Activated T-cell treated with anti-CD3 and anti-CD28 coated beads, Interleukin-2, amount 50 U/mL, for 48 hours (primary cell): ENCODE measurements around the gene CCDC13.

Experiments
- DNase-seq, 2 experiments: peaks; one replicate each; pipeline ENCODE4 v3.0.0-alpha.2; 2020

Gene CCDC13

DNA sequence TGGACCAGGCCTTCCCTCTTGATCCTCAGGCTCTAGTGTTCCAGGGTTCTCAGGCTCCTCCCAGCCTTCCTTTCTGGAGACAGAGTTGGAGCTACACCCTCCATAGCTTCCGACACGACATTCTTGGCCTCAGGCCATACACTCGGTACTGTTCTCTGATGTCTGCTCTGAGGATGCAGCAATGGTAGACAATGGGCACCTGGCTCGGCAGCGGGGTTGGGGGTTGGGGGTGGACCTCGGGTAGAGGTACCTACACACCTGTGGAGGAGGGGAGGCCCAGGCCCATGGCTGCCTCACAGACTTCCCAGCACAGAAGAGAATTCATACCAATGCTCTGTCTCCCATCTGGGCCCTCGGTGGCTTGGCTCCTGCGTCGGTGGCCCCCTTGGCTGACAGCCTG is 21.4 kb downstream of the CCDC13 start:
- no peak for DNase-seq

- DNase-seq = no peak
These were observed 22.2 kb downstream of the CCDC13 start for GRCh38 chr3:42750834-42751233.

DNA sequence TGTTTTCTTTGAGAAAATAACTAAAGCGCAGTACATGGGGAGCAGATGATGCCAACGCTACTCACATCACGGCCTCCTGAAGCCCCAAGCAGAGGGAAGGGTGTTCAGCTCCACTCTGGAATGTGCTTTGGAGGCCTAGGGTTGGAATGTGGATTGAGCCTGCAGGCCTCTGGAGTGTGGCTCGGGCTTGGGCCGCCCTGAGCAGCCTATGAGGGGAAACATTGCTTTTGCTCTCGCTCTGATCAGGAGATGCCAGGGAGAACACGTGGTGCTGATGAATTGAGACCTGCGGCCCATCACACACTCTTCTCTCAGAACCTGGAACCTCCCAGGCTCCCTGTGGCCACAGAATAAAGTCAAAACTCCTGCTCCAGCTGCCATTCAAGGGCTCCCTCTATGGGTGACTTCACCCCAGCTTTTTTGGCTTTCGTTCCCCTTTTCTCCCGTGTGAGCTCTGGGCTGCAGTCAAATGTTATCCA is 23.3 kb downstream of the CCDC13 start:
- DNase-seq = no peak

DNA sequence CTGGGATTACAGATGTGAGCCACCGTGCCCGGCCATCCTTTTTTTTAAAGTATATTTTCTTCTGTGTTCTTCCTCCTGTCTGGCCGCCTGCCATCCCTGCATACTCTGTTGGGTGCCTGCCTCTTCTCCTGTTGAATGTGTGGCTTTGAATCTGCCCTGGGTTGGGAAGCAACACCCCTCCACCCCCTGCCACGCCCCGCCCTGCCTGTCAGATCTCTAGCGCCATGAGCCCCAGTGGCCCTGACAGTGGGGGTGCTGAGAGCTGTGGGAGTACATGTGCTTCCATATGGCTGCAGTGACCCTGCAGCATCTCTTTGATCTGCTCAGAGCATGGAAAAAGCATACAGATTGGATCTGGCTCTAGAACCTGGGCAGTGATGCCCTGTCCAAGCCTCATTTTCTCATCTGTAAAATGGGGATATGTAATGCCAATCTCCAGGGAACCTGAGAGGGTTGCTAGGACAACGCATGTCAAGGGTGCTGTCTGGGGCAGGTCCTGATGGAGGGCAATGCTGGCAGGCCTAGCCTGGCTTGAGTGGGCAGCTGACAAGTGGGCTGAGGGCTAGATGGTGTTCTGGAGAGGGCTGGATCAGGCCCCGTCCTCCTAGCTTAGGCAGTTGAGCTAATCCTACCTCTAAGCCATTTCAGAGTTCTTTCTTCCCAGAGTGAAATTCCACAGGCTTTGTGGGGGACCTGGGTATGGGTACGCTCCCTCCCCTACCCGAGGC is 23.9 kb downstream of the CCDC13 start:
- DNase-seq = no peak

DNA sequence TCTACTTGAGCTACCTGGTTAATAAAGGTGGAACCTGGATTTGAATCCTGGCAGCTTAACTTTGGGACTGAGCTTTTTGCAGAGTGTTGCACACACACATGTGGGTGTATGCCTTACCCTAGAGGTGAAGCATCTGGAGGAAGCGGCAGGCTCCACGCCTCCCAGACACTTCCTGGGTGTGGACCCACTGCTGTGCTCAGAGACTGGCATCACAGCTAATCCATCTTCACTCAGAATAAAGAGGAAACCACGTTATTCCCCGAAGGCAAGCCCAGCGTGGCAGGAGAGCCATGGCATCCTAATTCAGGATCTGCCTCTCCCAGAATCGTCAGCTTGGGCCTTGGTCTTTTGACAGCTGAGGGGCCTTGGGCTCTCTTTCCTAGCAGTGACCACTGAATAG is 25.5 kb downstream of the CCDC13 start:
- no peak for DNase-seq

DNA sequence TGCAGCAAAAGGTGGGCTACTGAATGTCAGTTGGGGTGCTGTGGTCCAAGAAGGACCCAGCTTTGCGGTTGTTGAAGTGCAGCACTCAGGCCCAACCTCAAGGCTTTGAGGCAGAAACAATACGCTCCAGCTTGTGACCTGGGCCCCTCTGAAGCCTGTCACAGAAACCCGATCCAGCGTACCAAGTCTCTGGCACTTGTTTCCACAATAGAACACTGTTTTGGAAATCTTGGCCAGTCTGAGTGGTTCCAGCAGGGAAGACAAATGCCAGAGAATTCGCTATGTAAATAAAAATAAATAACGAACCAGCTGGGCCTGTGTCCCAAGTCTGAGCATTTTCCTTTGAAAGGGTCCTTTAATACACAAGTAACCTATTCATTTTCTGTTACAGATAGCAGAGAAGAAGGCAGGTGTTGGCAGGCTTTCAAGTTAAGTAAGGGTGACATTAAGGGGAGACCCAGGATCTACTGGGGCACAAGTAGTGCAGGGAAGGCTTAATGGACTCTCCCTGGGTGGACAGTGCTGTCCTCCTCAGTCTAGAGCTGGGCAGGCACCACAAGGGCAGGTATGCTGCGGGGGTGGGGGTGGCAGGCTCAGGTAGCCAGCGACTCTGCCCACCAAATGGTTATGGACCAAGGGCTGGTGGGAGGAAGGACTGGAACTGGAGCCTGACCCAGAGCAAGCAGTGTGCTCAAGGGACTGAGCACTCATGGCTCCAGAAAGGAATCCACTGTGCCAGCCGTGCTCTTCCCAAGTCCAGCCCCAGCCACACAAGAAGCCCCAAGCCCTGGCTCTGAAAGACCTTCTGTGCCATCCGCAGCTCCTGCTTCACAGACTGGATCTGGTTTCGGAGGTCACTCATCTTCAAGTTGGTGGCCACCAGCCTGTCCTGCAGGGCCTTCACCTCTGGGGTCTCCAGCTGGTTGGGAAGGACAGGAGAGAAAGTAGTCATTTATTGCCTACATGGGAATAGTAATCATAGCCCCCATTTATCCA is 26.3 kb downstream of the CCDC13 start:
- no peak for DNase-seq

GRCh38 chr3:42745776-42746454 is 27.1 kb downstream of the CCDC13 start:
- no peak for DNase-seq

- no peak for DNase-seq
These were observed 27.7 kb downstream of the CCDC13 start for GRCh38 chr3:42745291-42745745.

- DNase-seq = no peak
These were observed 29.7 kb downstream of the CCDC13 start for GRCh38 chr3:42743204-42743995.

DNA sequence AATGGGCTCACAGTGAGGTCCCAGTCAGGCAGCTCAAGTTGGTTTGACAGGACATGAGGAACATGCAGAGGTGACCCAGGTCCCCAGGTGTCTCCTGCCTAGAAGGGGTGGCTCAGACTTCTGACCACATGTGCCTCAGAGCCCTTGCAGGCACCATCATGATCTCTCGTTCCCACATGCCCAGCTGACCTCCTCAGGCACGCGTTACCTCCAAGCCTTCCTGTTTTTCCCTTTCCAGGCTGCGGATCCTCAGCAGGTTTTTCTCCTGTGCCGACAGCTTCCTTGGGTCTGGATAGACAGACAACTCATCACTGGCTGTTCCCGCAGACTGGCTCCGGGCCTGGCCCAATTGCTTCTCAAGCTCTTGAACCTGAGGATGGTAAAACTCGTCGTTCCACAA is 30.4 kb downstream of the CCDC13 start:
- no peak for DNase-seq

DNA sequence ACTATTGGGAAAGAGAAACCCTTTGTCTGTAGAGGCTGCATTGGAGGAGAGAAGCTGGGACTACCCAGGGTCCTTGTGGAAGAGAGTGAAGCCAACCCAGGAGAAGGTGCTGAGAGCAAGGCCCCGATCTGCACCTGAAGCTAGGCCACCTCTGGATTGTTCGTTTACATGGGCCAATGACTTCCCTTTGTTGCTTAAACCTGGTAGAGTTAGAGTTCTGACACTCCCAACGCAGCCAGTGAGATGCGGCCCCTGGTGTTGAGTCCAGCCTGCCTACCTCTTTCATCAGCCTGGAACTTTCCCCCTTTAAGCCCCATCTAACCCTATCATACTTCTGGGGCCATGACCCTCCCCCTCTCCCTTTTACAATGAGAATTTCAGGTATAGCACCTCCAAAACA is 30.8 kb downstream of the CCDC13 start:
- DNase-seq = no peak

GRCh38 chr3:42741796-42742195 is 31.3 kb downstream of the CCDC13 start:
- no peak for DNase-seq

DNA sequence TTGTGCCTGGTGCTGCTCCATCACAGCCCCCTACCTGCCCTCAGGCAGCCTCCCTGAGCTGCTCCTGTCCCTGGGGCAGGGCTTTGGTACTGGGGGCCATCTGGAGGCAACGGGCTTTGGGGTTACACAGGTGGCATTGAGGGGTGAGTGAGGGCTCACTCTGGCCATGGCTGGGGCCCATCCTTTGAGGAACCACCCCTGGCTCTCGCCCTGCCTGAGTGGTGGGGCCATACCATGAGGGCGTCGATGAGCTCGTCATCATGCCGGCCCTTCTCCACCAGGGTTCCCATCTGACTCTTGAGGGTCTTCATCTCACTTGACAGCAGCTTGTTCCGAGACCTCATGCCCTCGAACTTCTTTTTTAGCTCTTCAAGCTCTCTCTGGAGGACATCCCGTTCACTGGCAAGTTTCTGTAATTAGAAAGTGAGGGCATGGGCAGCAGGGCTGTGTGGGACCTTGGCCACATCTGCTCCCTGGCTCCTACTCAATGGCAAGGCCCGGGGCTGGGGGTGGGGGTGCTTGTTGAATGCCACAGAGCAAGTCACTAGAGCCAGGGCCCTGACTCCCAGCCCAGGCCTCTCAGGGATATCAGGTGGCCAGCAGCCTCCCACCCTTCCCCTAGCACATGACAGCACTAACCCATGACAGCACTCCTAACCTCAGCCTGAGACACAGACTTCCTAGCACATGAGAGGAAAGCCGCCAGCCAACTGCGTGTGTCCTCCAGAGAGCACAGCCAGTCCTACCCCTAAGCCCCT is 33.5 kb downstream of the CCDC13 start:
- DNase-seq = no peak

DNA sequence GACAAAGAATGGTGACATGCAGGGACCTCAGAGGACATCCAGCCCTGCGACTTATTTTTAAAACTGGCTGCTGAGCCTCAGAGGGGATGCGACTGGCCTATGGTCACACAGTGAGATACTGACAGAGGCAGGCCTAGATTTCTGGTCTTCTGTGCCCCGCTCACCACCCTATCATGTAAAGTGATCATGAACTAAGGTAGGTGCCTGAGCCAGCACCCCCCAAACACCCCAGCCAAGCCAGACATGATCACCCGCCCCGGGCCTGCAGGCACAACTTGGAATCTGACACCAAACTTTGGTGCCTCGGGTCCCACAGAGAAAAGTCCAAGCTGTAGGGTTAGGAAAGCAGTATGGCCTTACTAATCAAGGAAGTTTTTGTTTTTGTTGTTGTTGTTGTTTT is 36.5 kb downstream of the CCDC13 start:
- DNase-seq = no peak

DNA sequence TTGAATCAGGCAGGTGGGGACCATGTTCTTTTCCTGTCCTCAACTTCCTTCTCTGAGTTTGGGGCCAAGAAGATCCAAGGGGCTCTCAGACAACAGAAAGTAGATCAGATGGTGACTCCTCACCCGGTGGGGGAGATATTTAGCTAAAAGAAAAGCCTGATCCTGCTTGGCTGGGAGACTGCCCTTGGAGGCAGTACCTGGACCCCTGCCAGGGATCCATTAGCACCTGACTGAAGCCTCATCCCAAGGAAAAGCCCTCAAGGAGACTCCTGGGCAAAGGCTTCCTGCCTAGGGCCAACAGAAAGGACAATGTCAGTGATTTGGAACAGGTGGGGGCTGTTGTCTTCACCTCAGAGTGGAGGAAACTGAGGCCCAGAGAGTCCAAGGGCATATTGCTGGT is 37.0 kb downstream of the CCDC13 start:
- no peak for DNase-seq

DNA sequence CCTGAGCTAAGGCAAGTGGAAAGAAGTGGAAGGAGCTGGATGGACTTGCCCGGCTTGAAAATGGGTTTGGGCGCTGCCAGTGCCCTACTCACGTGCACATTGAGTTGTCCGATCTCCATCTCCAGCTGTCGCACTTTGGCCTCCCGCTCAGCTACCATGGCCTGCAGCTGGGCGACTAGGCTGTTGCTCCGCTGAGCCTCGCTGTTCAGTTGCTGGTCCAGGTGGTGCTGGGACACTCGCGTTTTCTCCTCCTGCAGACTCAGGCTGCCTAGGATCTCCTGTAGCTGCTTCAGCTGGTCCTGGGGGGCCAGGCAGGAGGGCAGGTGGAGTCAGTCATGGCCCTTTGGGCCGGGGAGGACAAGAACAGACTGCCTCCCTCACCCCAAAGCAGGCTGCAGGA is 37.4 kb downstream of the CCDC13 start:
- DNase-seq = no peak

DNA sequence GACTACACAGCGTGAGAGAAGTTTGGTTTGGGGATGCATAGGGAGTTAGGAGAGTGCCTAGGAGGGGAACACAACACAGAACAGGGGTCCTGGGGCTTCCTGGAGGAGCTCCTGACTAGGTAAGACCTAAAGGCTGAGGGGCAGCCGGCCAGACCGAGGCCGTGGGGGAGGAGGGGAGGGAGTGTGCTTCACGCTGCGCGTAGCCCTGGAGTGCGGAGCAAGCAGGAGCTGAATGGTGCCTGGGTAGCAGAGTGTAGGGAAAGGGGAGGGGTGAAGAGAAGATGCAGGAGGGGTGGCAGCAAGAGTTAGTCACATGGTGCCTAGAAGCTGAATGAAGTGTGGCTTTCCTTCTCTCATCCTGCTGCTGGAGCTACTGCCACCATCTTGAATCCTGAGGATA is 38.0 kb downstream of the CCDC13 start:
- DNase-seq = no peak

- no peak for DNase-seq
These were observed 38.7 kb downstream of the CCDC13 start for GRCh38 chr3:42734263-42734860.

- DNase-seq = no peak
These were observed 39.4 kb downstream of the CCDC13 start for GRCh38 chr3:42733501-42734262.

DNA sequence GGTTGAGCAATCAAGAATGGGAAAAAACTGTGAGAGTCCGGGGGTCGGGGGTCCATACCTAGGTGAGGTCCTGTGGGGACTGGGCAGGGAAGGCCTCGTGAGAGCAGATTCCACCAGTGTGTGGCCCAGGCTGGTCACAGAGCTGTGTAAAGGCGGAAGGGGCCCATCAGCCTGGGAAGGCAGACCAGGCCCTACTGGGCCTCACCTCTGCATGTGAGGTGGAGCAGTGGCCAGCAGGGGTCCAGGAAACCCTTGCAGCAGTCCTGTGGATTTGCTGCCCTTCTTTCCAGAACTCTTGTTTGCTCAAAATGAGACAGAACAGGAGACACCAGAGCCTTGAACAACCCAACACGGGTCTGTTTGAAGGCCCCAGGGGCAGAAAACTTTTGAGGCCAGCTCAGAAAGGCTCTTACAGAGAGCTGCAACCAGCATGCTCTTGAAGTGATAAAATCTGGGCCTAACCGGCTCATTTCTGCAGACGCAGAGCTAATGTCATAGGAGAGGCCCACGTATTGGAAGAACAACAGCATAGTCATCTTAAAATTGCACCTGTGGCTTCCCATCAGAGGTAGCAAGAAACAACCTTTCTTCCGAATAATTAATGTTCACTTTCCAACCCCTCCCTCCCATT is 40.1 kb downstream of the CCDC13 start:
- DNase-seq = no peak
